WTC11 (cell line): ENCODE data around the gene PSPC1. TPM values are rescaled to one million over a fixed set of nuclear protein-coding genes. Genes with fewer than 3 reads are reported as not detected.
"Not testable (repeated sequence)": the region's sequence is repeated elsewhere in the genome, so short reads cannot be mapped to it uniquely, and the experiment has no call there.

ENCODE experiments used
- ATAC-seq: fragments of 200-7000 bp; cut with Tn5 transposase; 2 replicates; pipeline ENCODE4 v1.10.0; 2021; ENCODE audit warnings: mild to moderate bottlenecking, moderate library complexity
- CTCF ChIA-PET: fragments of 300-600 bp; sonication (Branson Sonifier 250); formaldehyde crosslinking; loops from one replicate; lab custom pipeline; 2021; ENCODE audit warnings: antibody characterized with exemption; lab: Charles Lee
- POLR2A ChIA-PET: fragments of 350-600 bp; sonication (Branson Sonifier 250); formaldehyde crosslinking; loops from one replicate; lab custom pipeline; 2021; ENCODE audit warnings: antibody characterized with exemption; lab: Charles Lee
- DNase-seq: peaks from one replicate; pipeline ENCODE4 v3.0.0; 2021; ENCODE audit warnings: low spot score
- H3K27ac Mint-ChIP-seq: 2 replicates; pipeline ENCODE4 v1.8.0; 2021; ENCODE audit warnings: mixed read lengths
- H3K27me3 Mint-ChIP-seq: 2 replicates; pipeline ENCODE4 v1.8.0; 2021; ENCODE audit warnings: low read depth, mild to moderate bottlenecking, moderate library complexity, mixed read lengths
- H3K36me3 Mint-ChIP-seq: 2 replicates; pipeline ENCODE4 v1.8.0; 2021; ENCODE audit warnings: mixed read lengths
- H3K4me1 Mint-ChIP-seq: 2 replicates; pipeline ENCODE4 v1.8.0; 2022; ENCODE audit warnings: mixed read lengths
- H3K4me3 Mint-ChIP-seq: 2 replicates; pipeline ENCODE4 v1.8.0; 2021; ENCODE audit warnings: mild to moderate bottlenecking, moderate library complexity, mixed read lengths
- H3K9me3 Mint-ChIP-seq: 2 replicates; pipeline ENCODE4 v1.8.0; 2021; ENCODE audit warnings: mixed read lengths
- AFF4 ChIP-seq: sonication (generic); formaldehyde crosslinking; IDR thresholded peaks from 2 replicates; pipeline ENCODE4 v1.8.1; 2023; ENCODE audit warnings: mild to moderate bottlenecking, missing genetic modification reagents, borderline replicate concordance
- CBFB ChIP-seq: sonication (generic); formaldehyde crosslinking; IDR thresholded peaks from 2 replicates; pipeline ENCODE4 v1.8.1; 2022; ENCODE audit warnings: mild to moderate bottlenecking, low read depth, missing genetic modification reagents
- CREB1 ChIP-seq: sonication (generic); formaldehyde crosslinking; IDR thresholded peaks from 2 replicates; pipeline ENCODE4 v1.8.0; 2023; ENCODE audit warnings: mild to moderate bottlenecking, missing genetic modification reagents
- ERG ChIP-seq: fragments of 250-450 bp; sonication (Bioruptor Pico); IDR thresholded peaks from 2 replicates; pipeline ENCODE4 v1.8.0; 2021; ENCODE audit warnings: mild to moderate bottlenecking
- ETV6 ChIP-seq: sonication (generic); formaldehyde crosslinking; IDR thresholded peaks from 2 replicates; pipeline ENCODE4 v1.8.1; 2022; ENCODE audit warnings: mild to moderate bottlenecking, missing genetic modification reagents
- GRHL2 ChIP-seq: fragments of 250-450 bp; sonication (Bioruptor Pico); IDR thresholded peaks from 2 replicates; pipeline ENCODE4 v1.8.0; 2022; ENCODE audit warnings: mild to moderate bottlenecking, moderate library complexity; ENCODE audit not compliant: insufficient replicate concordance, severe bottlenecking
- KAT7 ChIP-seq: sonication (generic); formaldehyde crosslinking; IDR thresholded peaks from 2 replicates; pipeline ENCODE4 v1.8.1; 2023; ENCODE audit warnings: missing genetic modification reagents, mild to moderate bottlenecking, borderline replicate concordance
- SMAD4 ChIP-seq: sonication (generic); formaldehyde crosslinking; IDR thresholded peaks from 2 replicates; pipeline ENCODE4 v1.8.0; 2022; ENCODE audit warnings: mild to moderate bottlenecking, missing genetic modification reagents
- TEAD1 ChIP-seq: sonication (generic); formaldehyde crosslinking; IDR thresholded peaks from 2 replicates; pipeline ENCODE4 v1.8.0; 2022; ENCODE audit warnings: mild to moderate bottlenecking, missing genetic modification reagents
- ZBTB43 ChIP-seq: sonication (generic); formaldehyde crosslinking; IDR thresholded peaks from 2 replicates; pipeline ENCODE4 v1.8.1; 2023; ENCODE audit warnings: mild to moderate bottlenecking, missing genetic modification reagents
- ZNF121 ChIP-seq: sonication (generic); formaldehyde crosslinking; IDR thresholded peaks from 2 replicates; pipeline ENCODE4 v1.8.0; 2023; ENCODE audit warnings: missing genetic modification reagents
- ZNF263 ChIP-seq: sonication (generic); formaldehyde crosslinking; IDR thresholded peaks from 2 replicates; pipeline ENCODE4 v1.8.1; 2022; ENCODE audit warnings: low read depth, mild to moderate bottlenecking, moderate library complexity, missing genetic modification reagents
- ZNF396 ChIP-seq: fragments of 250-450 bp; sonication (Bioruptor Pico); IDR thresholded peaks from 2 replicates; pipeline ENCODE4 v1.8.0; 2021; ENCODE audit warnings: mild to moderate bottlenecking, moderate library complexity, borderline replicate concordance
- ZNF425 ChIP-seq: fragments of 250-450 bp; sonication (Bioruptor Pico); conservative IDR thresholded peaks from 2 replicates; pipeline ENCODE4 v1.9.0; 2021; ENCODE audit warnings: mild to moderate bottlenecking
- ZSCAN18 ChIP-seq: fragments of 250-450 bp; sonication (Bioruptor Pico); IDR thresholded peaks from 2 replicates; pipeline ENCODE4 v2.1.2; 2022; ENCODE audit warnings: mild to moderate bottlenecking, moderate library complexity
- total RNA-seq: library from RNA; stranded (reverse); gene quantifications from 3 replicates; pipeline ENCODE4 v1.2.3, GENCODE V29; 2021

Gene PSPC1
- total RNA-seq, 1 experiment from 2014 or later = 67.5 TPM

- peaks cover 6% of the 10 kb centered on the region; the same call in 1 of the 2 replicates for H3K4me1 Mint-ChIP-seq
- peak overlapping the region; percentile 97 for H3K4me3 Mint-ChIP-seq
- DNase-seq (no peak), ATAC-seq (no peak)
- H3K36me3 Mint-ChIP-seq = peaks cover 20% of the 10 kb centered on the region
- ChIA-PET POLR2A (interaction anchor here (1.5 kb wide), 1 partner anchor 82 kb away, joined by 5 read pairs; the partner anchor contains the start of gene ZMYM5), CTCF (interaction anchor here (1.5 kb wide), 1 partner anchor 37 kb away, joined by 3 read pairs; no protein-coding TSS in a partner anchor)
- peaks cover 6% of the 10 kb centered on the region for H3K27me3 Mint-ChIP-seq
- H3K27ac Mint-ChIP-seq = 0 out of 2 replicates have a peak overlapping the region, but pooled peaks have one; percentile 32
- TF ChIP-seq ZNF396 (CRISPR knock-in tag) (no peak), ZNF425 (CRISPR knock-in tag) (no peak), ZNF121 (CRISPR knock-in tag) (peak; percentile 75)
- peaks cover 4% of the 10 kb centered on the region; the same call in 1 of the 2 replicates for H3K9me3 Mint-ChIP-seq
Measured at GRCh38 chr13:19781526-19781925, 1.2 kb downstream of the PSPC1 start.

DNA sequence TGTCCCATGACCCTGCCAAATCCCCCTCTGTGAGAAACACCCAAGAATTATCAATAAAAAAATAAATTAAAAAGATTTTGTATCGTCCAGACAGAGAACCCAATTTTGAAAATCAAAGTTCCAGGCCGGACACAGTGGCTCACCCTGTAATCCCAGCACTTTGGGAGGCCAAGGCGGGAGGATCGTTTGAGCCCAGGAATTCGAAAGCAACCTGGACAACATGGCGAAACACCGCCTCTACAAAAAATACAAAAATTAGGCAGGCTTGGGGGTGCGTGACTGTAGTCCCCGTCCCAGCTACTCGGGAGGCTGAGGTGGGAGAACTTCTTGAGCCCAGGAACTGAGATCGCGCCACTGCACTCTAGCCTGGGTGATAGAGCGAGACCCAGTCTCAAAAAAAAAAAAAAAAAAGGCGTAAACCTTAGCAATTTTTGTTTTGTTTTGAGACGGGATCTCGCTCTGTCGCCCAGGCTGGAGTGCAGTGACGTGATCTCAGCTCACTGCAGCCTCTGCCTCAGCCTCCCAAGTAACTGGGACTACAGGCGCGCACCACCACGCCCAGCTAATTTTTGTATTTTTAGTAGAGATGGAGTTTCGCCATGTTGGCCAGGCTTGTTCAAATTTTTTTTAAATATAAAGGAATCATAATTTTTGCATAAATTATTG, 1.9 kb downstream of the PSPC1 start:
- H3K4me1 Mint-ChIP-seq, H3K27me3 Mint-ChIP-seq, H3K9me3 Mint-ChIP-seq, DNase-seq, H3K27ac Mint-ChIP-seq, ATAC-seq, CTCF ChIA-PET: not testable (repeated sequence)
- POLR2A ChIA-PET = interaction anchor here (0.7 kb wide), 1 partner anchor 23 kb away, joined by 6 read pairs; no protein-coding TSS in a partner anchor
- peak; percentile 83 for TF ChIP-seq ZNF121 (CRISPR knock-in tag)
- H3K4me3 Mint-ChIP-seq = peak overlapping the region; percentile 97
- H3K36me3 Mint-ChIP-seq = peaks cover 22% of the 10 kb centered on the region

DNA sequence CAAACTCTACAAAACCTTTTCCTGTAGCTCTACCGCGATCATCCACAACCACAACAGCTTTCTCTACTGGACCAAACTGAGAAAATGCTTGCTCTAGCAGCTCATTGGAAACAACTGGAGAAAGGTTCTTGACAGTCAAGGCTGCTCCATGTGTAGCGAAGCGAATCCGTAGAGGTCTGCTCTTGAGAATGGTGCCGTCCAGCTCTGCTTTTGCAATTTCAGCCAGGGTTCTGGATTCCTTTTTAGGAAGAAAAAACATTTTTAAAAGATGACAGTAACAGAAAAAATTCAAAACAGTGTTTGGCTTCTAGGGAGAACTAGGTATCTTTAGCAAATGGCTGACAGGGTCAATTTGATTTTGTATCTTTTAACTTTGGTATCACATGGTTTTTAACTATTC, 10.4 kb downstream of the PSPC1 start:
- POLR2A ChIA-PET = interaction anchor here (0.7 kb wide), 2 partner anchors 10 to 12 kb away, joined by 3 to 7 read pairs; no protein-coding TSS in a partner anchor
- H3K27me3 Mint-ChIP-seq = no peaks in the 10 kb centered on the region
- ATAC-seq = no peak
- no peaks in the 10 kb centered on the region for H3K9me3 Mint-ChIP-seq
- H3K4me3 Mint-ChIP-seq = no peak overlapping the region
- peaks cover 12% of the 10 kb centered on the region for H3K4me1 Mint-ChIP-seq
- H3K27ac Mint-ChIP-seq = peak overlapping the region; percentile 40; the same call in 1 of the 2 replicates
- TF ChIP-seq CBFB (CRISPR knock-in tag) (no peak), SMAD4 (no peak), ETV6 (CRISPR knock-in tag) (no peak), GRHL2 (no peak), ZBTB43 (CRISPR knock-in tag) (no peak), ERG (no peak), KAT7 (no peak), AFF4 (CRISPR knock-in tag) (no peak), ZNF396 (CRISPR knock-in tag) (no peak), ZSCAN18 (CRISPR knock-in tag) (no peak), CREB1 (CRISPR knock-in tag) (no peak), ZNF121 (CRISPR knock-in tag) (no peak), TEAD1 (CRISPR knock-in tag) (no peak), ZNF263 (CRISPR knock-in tag) (no peak)
- TF ChIP-seq, all 79 proteins: peak for 0
- CTCF ChIA-PET = interaction anchor here (3.6 kb wide), 1 partner anchor 46 kb away, joined by 15 read pairs; no protein-coding TSS in a partner anchor
- DNase-seq = no peak
- peaks cover 62% of the 10 kb centered on the region for H3K36me3 Mint-ChIP-seq
